Fibroblast of mammary gland (primary cell): ENCODE measurements around the gene EFS.
"Not testable (repeated sequence)": the region's sequence is repeated elsewhere in the genome, so short reads cannot be mapped to it uniquely, and the experiment has no call there.

Source experiments
- DNase-seq: peaks from one replicate; pipeline ENCODE4 v3.0.0-alpha.2; 2010; ENCODE audit warnings: low read depth
- H3K4me3 ChIP-seq: 2 replicates; pipeline ENCODE4 v1.5.1; 2011; ENCODE audit warnings: low read depth, mild to moderate bottlenecking, low read length, moderate library complexity; ENCODE audit not compliant: control insufficient read depth
- CTCF ChIP-seq: conservative IDR thresholded peaks from 2 replicates; pipeline ENCODE4 v1.5.1; 2011; ENCODE audit warnings: low read depth, low read length, inconsistent platforms; ENCODE audit not compliant: control insufficient read depth, insufficient read depth

EFS gene

GRCh38 chr14:23405096-23405495 lies 40.1 kb upstream of the EFS start:
- DNase-seq = no peak
- TF ChIP-seq CTCF = no peak
- H3K4me3 ChIP-seq = no peak overlapping the region

- TF ChIP-seq CTCF = no peak
- DNase-seq = no peak
- H3K4me3 ChIP-seq = no peak overlapping the region
Observed at GRCh38 chr14:23404331-23404900, 39.4 kb upstream of the EFS start.

GRCh38 chr14:23403908-23404307 lies 38.9 kb upstream of the EFS start:
- H3K4me3 ChIP-seq = no peak overlapping the region
- DNase-seq = no peak
- no peak for TF ChIP-seq CTCF

- no peak for TF ChIP-seq CTCF
- no peak overlapping the region for H3K4me3 ChIP-seq
- no peak for DNase-seq
Observed at GRCh38 chr14:23403139-23403438, 38.1 kb upstream of the EFS start.

GRCh38 chr14:23402296-23403138 lies 37.5 kb upstream of the EFS start:
- no peak for TF ChIP-seq CTCF
- H3K4me3 ChIP-seq = no peak overlapping the region
- no peak for DNase-seq

GRCh38 chr14:23401291-23401690 lies 36.3 kb upstream of the EFS start:
- no peak for DNase-seq
- H3K4me3 ChIP-seq = no peak overlapping the region
- TF ChIP-seq CTCF = no peak

GRCh38 chr14:23400496-23401149 lies 35.7 kb upstream of the EFS start:
- H3K4me3 ChIP-seq, DNase-seq: not testable (repeated sequence)
